GM19324 (cell line): Measurements from ENCODE around the gene ZBTB7B.

Experiments used
- ATAC-seq: cut with Tn5 transposase; IDR thresholded peaks from one replicate; pipeline ENCODE4 v1.9.1; 2021; ENCODE audit warnings: mild to moderate bottlenecking, moderate library complexity; ENCODE audit not compliant: unreplicated experiment, low FRiP score

The ZBTB7B gene

DNA sequence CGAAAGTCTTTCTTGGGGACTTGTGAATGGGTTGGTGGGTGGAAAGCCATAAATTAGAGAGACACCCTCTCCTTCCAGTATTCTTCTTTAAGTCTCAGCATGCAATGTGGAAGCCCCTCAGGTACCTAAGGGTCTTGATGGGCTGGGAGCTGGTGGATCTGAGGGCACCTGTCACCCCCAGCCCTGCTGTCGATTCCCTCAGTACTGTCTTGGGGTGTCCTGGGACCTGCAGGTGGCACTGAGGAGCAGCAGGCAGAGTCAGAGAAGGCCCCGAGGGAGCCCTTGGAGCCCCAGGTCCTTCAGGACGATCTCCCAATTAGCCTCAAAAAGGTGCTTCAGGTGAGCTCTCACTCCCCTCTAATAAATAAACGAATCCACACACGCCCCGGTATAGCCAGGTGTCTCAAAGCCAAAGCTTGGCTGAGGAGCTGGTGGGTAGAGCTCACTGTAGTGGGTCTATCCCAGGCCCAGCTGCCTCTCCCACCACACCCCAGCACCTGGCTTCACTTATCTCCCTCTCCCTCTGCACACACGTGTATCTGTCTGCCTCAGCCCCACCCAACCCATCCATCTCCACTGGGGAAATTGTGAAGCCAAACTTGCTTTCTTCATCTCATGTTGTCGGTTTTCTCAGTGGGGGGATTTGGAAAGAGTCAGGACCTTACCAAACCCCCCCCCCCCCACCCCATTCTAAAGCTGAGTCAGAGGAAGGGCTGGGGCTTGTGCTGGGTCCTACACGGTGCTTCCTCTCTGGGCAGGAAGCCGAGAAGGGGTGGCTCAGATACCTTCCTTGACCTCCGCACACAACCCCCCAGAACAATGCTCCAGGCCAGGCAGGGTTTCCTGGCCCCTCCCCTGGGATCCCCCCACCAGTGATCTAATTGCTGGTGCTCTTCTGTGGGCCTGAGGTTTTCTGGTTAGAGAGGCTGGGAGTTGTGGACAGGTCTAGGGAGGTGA, 50.1 kb downstream of the ZBTB7B start:
- ATAC-seq, result no peak

- ATAC-seq, result no peak
These were observed 51.0 kb downstream of the ZBTB7B start for GRCh38 chr1:155053531-155054105.

GRCh38 chr1:155057104-155057503, 54.5 kb downstream of the ZBTB7B start:
- no peak for ATAC-seq

DNA sequence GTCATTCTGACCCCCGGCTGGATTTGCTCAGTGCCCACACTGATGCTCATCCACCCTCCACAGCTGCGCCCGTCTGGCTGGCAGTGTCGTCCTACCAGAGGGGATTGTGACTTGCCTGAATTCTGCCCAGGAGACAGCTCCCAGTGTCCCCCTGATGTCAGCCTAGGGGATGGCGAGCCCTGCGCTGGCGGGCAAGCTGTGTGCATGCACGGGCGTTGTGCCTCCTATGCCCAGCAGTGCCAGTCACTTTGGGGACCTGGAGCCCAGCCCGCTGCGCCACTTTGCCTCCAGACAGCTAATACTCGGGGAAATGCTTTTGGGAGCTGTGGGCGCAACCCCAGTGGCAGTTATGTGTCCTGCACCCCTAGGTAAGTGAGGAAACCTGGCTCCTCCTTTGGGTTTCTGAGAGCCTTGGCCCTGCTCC, 55.2 kb downstream of the ZBTB7B start:
- ATAC-seq, result no peak

DNA sequence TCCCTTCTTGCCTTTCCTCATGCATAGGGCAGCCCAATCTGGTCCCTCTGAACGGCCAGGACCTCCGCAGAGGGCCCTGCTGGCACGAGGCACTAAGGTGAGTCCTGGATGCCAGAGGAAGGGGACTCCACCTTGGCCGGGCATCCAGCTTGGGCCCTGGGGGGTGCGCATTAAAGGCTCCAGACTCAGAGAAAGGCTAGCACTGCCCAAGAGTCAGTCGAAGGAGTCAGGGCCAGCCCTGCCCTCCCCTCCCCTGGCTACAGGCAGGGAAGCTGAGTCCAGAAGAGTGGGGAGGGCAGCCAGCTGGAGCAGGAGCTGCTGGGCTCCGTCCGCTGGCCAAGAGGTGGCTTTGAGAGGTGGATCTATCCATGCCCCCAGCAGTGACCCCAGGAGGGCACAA, 58.1 kb downstream of the ZBTB7B start:
- no peak for ATAC-seq

GRCh38 chr1:155061381-155062150, 59.0 kb downstream of the ZBTB7B start:
- no peak for ATAC-seq

- no peak for ATAC-seq
These were observed 59.6 kb downstream of the ZBTB7B start for GRCh38 chr1:155062151-155062686.

DNA sequence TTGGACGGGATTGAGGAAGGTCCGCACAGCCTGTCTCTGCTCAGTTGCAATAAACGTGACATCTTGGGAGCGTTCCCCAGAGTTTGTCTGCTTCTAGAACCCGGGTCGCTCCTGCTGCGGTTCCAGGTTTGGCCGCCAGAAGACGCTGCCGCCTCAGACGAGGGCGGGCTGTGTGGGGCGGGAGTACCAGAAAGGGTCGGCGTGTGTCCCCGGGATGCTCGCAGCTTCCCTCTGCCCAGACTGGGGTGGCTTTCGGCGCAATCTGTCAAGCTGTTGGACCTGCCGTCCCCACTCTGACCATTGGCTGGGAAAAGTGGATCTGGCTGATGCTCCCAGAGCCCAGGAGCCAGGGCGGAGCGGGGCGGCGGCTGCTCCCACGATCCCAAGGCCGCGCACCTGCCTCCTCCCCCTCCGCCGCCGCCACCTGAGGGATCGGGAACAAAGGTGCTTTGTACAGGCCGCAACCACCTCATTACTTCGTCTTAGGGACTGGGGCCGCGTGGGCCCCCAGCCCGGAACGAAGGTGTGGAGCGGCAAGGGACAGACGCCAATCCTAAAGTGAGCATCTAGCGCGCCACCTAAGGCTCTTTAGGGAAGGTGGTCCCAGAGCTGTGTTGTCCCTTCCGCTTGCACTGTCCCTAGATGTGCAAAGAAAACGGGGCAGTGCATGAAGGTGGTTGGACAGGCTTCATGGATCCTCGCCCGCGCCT, 60.3 kb downstream of the ZBTB7B start:
- ATAC-seq, result no peak

DNA sequence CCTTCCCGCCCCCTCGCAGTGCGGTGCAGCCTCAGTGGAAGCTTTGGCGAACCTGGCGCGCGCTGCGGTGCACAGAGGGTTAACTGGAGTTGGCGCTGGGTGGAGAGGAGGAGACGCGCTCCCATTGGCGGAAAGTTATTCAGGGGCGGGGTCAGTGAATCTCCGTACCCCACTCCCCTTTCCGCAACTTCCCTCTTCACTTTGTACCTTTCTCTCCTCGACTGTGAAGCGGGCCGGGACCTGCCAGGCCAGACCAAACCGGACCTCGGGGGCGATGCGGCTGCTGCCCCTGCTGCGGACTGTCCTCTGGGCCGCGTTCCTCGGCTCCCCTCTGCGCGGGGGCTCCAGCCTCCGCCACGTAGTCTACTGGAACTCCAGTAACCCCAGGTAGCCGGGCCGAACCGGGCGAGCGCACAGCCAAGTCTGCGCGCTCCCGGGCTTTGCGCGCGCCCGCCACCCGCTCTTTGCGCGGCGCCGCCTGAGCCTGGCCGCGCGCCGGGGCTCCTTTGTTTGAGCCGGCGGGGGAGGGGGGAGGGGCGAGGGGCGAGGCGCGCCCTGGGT, 61.0 kb downstream of the ZBTB7B start, which contains the start of gene EFNA4:
EFNA4 (plus strand) TSS at position 191 of the 561 bp plus-strand sequence; CDS start at position 275, 84 bp downstream.
- ATAC-seq, result peak; percentile 71

GRCh38 chr1:155064111-155064831, 61.7 kb downstream of the ZBTB7B start:
- ATAC-seq, result no peak

GRCh38 chr1:155064832-155065429, 62.3 kb downstream of the ZBTB7B start:
- ATAC-seq, result no peak

DNA sequence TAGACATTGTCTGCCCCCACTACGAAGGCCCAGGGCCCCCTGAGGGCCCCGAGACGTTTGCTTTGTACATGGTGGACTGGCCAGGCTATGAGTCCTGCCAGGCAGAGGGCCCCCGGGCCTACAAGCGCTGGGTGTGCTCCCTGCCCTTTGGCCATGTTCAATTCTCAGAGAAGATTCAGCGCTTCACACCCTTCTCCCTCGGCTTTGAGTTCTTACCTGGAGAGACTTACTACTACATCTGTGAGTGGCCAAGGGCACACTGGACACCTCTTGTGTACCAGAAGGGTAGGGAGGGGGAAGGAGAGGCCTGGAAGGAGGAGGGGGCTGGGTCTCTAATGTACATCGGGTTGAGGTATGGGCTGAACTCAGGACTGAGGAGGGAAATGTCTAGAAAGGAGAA, 64.2 kb downstream of the ZBTB7B start:
- ATAC-seq, result no peak
